H1 (cell line): ENCODE results near the gene CHMP4B. TPM values are rescaled to one million over a fixed set of nuclear protein-coding genes. Genes with fewer than 3 reads are reported as not detected.

Source experiments
- CTCF ChIA-PET: fragments of 300-600 bp; sonication (Branson Sonifier 250); formaldehyde crosslinking; loops from one replicate; lab custom pipeline; 2021; ENCODE audit not compliant: partially characterized antibody; lab: Charles Lee
- POLR2A ChIA-PET: fragments of 300-600 bp; sonication (Branson Sonifier 250); formaldehyde crosslinking; loops from one replicate; lab custom pipeline; 2021; ENCODE audit warnings: inconsistent platforms; ENCODE audit not compliant: partially characterized antibody; lab: Charles Lee
- DNase-seq, 2 experiments: peaks; one replicate each; pipeline versions ENCODE4 v3.0.0 to v3.0.0-alpha.2; 2010 to 2022; ENCODE audit warnings: low spot score in 2 of 2, low read depth in 1 of 2, mixed read lengths in 1 of 2
- FAIRE-seq: peaks from 2 replicates; lab custom pipeline; 2011; peaks lifted over from hg19 to GRCh38; lab: Jason Lieb, UNC
- H2AFZ ChIP-seq: 2 replicates; pipeline ENCODE4 v1.8.1; 2012; ENCODE audit warnings: low read length, inconsistent platforms
- H2AK5ac ChIP-seq: 2 replicates; pipeline ENCODE4 v1.6.1; 2013; ENCODE audit warnings: low read depth, low read length
- H2BK120ac ChIP-seq: replicated peaks from 2 replicates; pipeline ENCODE3; 2013; ENCODE audit warnings: low read depth, low read length, inconsistent platforms
- H2BK12ac ChIP-seq: 2 replicates; pipeline ENCODE4 v1.6.1; 2013; ENCODE audit warnings: low read depth, low read length
- H2BK15ac ChIP-seq: 2 replicates; pipeline ENCODE4 v1.6.1; 2013; ENCODE audit warnings: low read length
- H2BK20ac ChIP-seq: 2 replicates; pipeline ENCODE4 v1.6.1; 2013; ENCODE audit warnings: low read length
- H2BK5ac ChIP-seq: 2 replicates; pipeline ENCODE4 v1.6.1; 2013; ENCODE audit warnings: low read depth, low read length
- H3K14ac ChIP-seq: 2 replicates; pipeline ENCODE4 v1.6.1; 2013; ENCODE audit warnings: inconsistent platforms; ENCODE audit not compliant: insufficient read length
- H3K18ac ChIP-seq: 2 replicates; pipeline ENCODE4 v1.6.1; 2013; ENCODE audit warnings: low read length; ENCODE audit errors: extremely low read depth
- H3K23ac ChIP-seq: 2 replicates; pipeline ENCODE4 v1.6.1; 2013; ENCODE audit warnings: inconsistent platforms; ENCODE audit not compliant: insufficient read length
- H3K23me2 ChIP-seq: 2 replicates; pipeline ENCODE4 v1.6.1; 2013; ENCODE audit warnings: low read depth, low read length
- H3K27ac ChIP-seq: 2 replicates; pipeline ENCODE4 v1.6.1; 2011; ENCODE audit warnings: low read depth, low read length, inconsistent platforms
- H3K27me3 ChIP-seq, 4 experiments: replicated peaks in 1 of 4; 1 replicate in 1 of 4; 2 replicates in 3 of 4; pipeline versions ENCODE4 v1.6.1 to v1.8.1; 2011 to 2013; ENCODE audit warnings: low read length in 3 of 4, mild to moderate bottlenecking in 3 of 4, inconsistent platforms in 2 of 4, mixed read lengths in 2 of 4, moderate library complexity in 1 of 4; ENCODE audit not compliant: control insufficient read depth in 3 of 4, insufficient read depth in 3 of 4; ENCODE audit errors: extremely low read depth in 1 of 4
- H3K36me3 ChIP-seq, 4 experiments: 2 replicates each; pipeline versions ENCODE4 v1.6.1 to v1.8.1; 2011 to 2013; ENCODE audit warnings: mild to moderate bottlenecking in 4 of 4, low read length in 3 of 4, moderate library complexity in 2 of 4, control low read depth in 1 of 4, inconsistent platforms in 1 of 4; ENCODE audit not compliant: insufficient read depth in 4 of 4, control insufficient read depth in 2 of 4
- H3K4ac ChIP-seq: replicated peaks from 2 replicates; pipeline ENCODE3; 2013; ENCODE audit warnings: low read length, low read depth, mixed read lengths, inconsistent platforms; ENCODE audit not compliant: insufficient read length
- H3K4me1 ChIP-seq, 4 experiments: replicated peaks in 1 of 4; 1 replicate in 1 of 4; 2 replicates in 3 of 4; pipeline versions ENCODE4 v1.6.1 to v1.8.1; 2011 to 2013; ENCODE audit warnings: low read length in 3 of 4, inconsistent platforms in 2 of 4, mixed read lengths in 1 of 4; ENCODE audit not compliant: insufficient read depth in 4 of 4, control insufficient read depth in 3 of 4
- H3K4me2 ChIP-seq, 2 experiments: 2 replicates each; pipeline versions ENCODE4 v1.6.1 to v1.8.1; 2011 to 2013; ENCODE audit warnings: low read depth in 2 of 2, low read length in 2 of 2, control low read depth in 1 of 2, inconsistent platforms in 1 of 2, mild to moderate bottlenecking in 1 of 2; ENCODE audit not compliant: insufficient read depth in 1 of 2
- H3K4me3 ChIP-seq, 4 experiments: fragments of 200-600, 300-600 bp in 1 of 4; sonication (generic), shearing (Covaris generic), sonication (Bioruptor Twin) in 1 of 4; 2 replicates each; pipeline versions ENCODE4 v1.5.1 to v1.8.1; 2011 to 2016; ENCODE audit warnings: low read length in 4 of 4, low read depth in 3 of 4, control low read depth in 2 of 4, inconsistent platforms in 2 of 4, mild to moderate bottlenecking in 2 of 4, mixed read lengths in 1 of 4, moderate library complexity in 1 of 4; ENCODE audit not compliant: insufficient read depth in 2 of 4; ENCODE audit errors: extremely low read depth in 1 of 4
- H3K56ac ChIP-seq: replicated peaks from 2 replicates; pipeline ENCODE3; 2013; ENCODE audit warnings: low read depth, mild to moderate bottlenecking, mixed read lengths, low read length, inconsistent platforms; ENCODE audit not compliant: insufficient read length
- H3K79me1 ChIP-seq: 2 replicates; pipeline ENCODE4 v1.6.1; 2013; ENCODE audit warnings: low read depth, low read length, control low read depth
- H3K79me2 ChIP-seq, 2 experiments: 2 replicates each; pipeline versions ENCODE4 v1.6.1 to v1.8.1; 2012 to 2013; ENCODE audit warnings: low read length in 2 of 2, mild to moderate bottlenecking in 2 of 2, inconsistent platforms in 1 of 2; ENCODE audit not compliant: insufficient read depth in 2 of 2, control insufficient read depth in 1 of 2
- H3K9ac ChIP-seq, 4 experiments: replicated peaks in 1 of 4; 1 replicate in 1 of 4; 2 replicates in 3 of 4; pipeline versions ENCODE4 v1.6.1 to v1.8.1; 2011 to 2013; ENCODE audit warnings: low read depth in 3 of 4, low read length in 3 of 4, control low read depth in 2 of 4, mild to moderate bottlenecking in 2 of 4, moderate library complexity in 2 of 4, inconsistent platforms in 1 of 4; ENCODE audit errors: extremely low read depth in 1 of 4
- H3K9me3 ChIP-seq, 2 experiments: 2 replicates each; pipeline versions ENCODE4 v1.6.1 to v1.8.1; 2012 to 2013; ENCODE audit warnings: mild to moderate bottlenecking in 2 of 2, moderate library complexity in 2 of 2, control low read depth in 1 of 2, inconsistent platforms in 1 of 2, low read depth in 1 of 2, low read length in 1 of 2, mixed read lengths in 1 of 2; ENCODE audit not compliant: insufficient read depth in 2 of 2
- H4K20me1 ChIP-seq, 2 experiments: replicated peaks in 1 of 2; 2 replicates each; pipeline versions ENCODE3 to v1.8.1; 2011 to 2013; ENCODE audit warnings: inconsistent platforms in 2 of 2, low read length in 2 of 2, mild to moderate bottlenecking in 1 of 2; ENCODE audit not compliant: insufficient read depth in 2 of 2, control insufficient read depth in 1 of 2
- H4K5ac ChIP-seq: 2 replicates; pipeline ENCODE4 v1.6.1; 2013; ENCODE audit warnings: low read length, low read depth, mixed read lengths, inconsistent platforms; ENCODE audit not compliant: insufficient read length
- H4K8ac ChIP-seq: 2 replicates; pipeline ENCODE4 v1.8.0; 2013; ENCODE audit warnings: mild to moderate bottlenecking, moderate library complexity, low read length, inconsistent platforms; ENCODE audit not compliant: insufficient read depth; ENCODE audit errors: extremely low read depth
- H4K91ac ChIP-seq: replicated peaks from 2 replicates; pipeline ENCODE3; 2013; ENCODE audit warnings: low read length, mixed read lengths, inconsistent platforms; ENCODE audit not compliant: insufficient read length
- ASH2L ChIP-seq: fragments of 200-600, 300-600 bp; sonication (generic); IDR thresholded peaks from one replicate; pipeline ENCODE4 v1.7.1; 2017; ENCODE audit warnings: low read length
- KDM4A ChIP-seq: IDR thresholded peaks from one replicate; pipeline ENCODE4 v1.7.1; 2012; ENCODE audit warnings: low read depth, mild to moderate bottlenecking, moderate library complexity, low read length, inconsistent platforms; ENCODE audit not compliant: severe bottlenecking
- MAFK ChIP-seq: IDR thresholded peaks from 2 replicates; pipeline ENCODE4 v1.6.1; 2012; ENCODE audit warnings: low read depth, mild to moderate bottlenecking, improper control_type of control experiment, low read length
- NRF1 ChIP-seq: IDR thresholded peaks from 2 replicates; pipeline ENCODE4 v1.6.1; 2011; ENCODE audit warnings: mild to moderate bottlenecking, low read depth, low read length, improper control_type of control experiment
- SIX5 ChIP-seq: IDR thresholded peaks from 2 replicates; pipeline ENCODE4 v1.6.1; 2011; ENCODE audit warnings: mild to moderate bottlenecking, low read depth, low read length
- WGBS, 2 experiments: shearing (Covaris generic) in 1 of 2; methylation state at CpG; one replicate each; pipeline versions ENCODE4 v1.1.6 to v1.1.7; 2013 to 2015; ENCODE audit warnings: low lambda C conversion rate in 2 of 2, mixed read lengths in 2 of 2, inconsistent platforms in 1 of 2, low coverage in 1 of 2, missing lambda C conversion rate in 1 of 2; ENCODE audit not compliant: insufficient replicate concordance in 2 of 2, insufficient coverage in 1 of 2, insufficient read length in 1 of 2; ENCODE audit errors: extremely low coverage in 1 of 2, missing lambda C conversion rate in 1 of 2; 5-methylcytosine and 5-hydroxymethylcytosine counted together
- polyA plus RNA-seq, 7 experiments: library from polyadenylated mRNA; depleted of rRNA in 3 of 7; stranded (reverse) in 5 of 7; unstranded in 2 of 7; fragments of >200 nt in 5 of 7; fragments of 200-250 nt in 2 of 7; gene quantifications; 1 replicate in 5 of 7; 2 replicates in 1 of 7; 4 replicates in 1 of 7; pipeline versions ENCODE4 v1.2.1 to v1.2.3, GENCODE V29; 2011 to 2013; ENCODE audit warnings: missing spikeins in 2 of 7, mixed read lengths in 2 of 7
- total RNA-seq: library from RNA; stranded (reverse); fragmentation: NEBNext Ultra II Directional; extraction: Animal tissue kit (Norgen Biotek cat#: 25700); gene quantifications from 2 replicates; pipeline ENCODE4 v1.2.1, GENCODE V29; 2021
- TF ChIP-seq, protein P1 (sequence below): IDR thresholded peaks from 2 replicates; pipeline ENCODE4 v1.6.1; 2012; ENCODE audit warnings: low read length, inconsistent platforms

Gene CHMP4B
- total and polyA plus RNA-seq, 2 of the 8 experiments (the other 6 are each of a cell fraction or from before 2014, with no cell fraction given) = 38.6 to 66.3 TPM

DNA sequence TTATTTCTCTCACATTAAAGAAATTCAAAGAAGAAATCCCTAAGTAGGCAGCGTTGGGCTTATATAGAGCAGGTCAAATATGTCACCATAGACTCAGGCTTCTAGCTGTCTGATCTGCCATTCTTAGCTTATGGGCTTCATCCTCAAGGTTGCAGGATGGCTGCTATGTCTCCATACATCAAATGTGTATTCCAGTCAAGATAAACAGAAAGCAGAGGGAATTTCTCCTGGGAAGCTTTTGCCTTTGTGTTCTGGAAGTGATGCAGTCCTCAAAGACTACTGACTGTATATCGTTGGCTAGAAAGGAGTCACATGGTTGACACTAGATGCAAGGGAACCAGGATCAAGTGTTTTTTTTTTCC lies 43.4 kb upstream of the CHMP4B start:
- 93% methylated on average over 2 of the region's 2 CpGs; no CpG with 5 or more reads in 1 of the 2 experiments for WGBS, 2 experiments
- H2BK15ac ChIP-seq = no peak overlapping the region
- H3K4ac ChIP-seq = no peak overlapping the region
- H2BK20ac ChIP-seq = no peak overlapping the region
- no peak overlapping the region for H4K5ac ChIP-seq
- no peak overlapping the region for H2BK120ac ChIP-seq
- no peaks in the 10 kb centered on the region for H3K79me2 ChIP-seq
- no peaks in the 10 kb centered on the region for H3K79me1 ChIP-seq
- H3K18ac ChIP-seq = no peak overlapping the region
- H3K36me3 ChIP-seq = no peaks in the 10 kb centered on the region; a peak in 2 of 8 replicates
- H2AK5ac ChIP-seq = no peak overlapping the region
- no peak overlapping the region for H3K23ac ChIP-seq
- no peak overlapping the region for H4K91ac ChIP-seq
- ChIA-PET CTCF (interaction anchor here (1.0 to 1.2 kb wide), 2 partner anchors 24 to 41 kb away, joined by 3 to 4 read pairs; no protein-coding TSS in a partner anchor), POLR2A (no interaction called here)
- DNase-seq (no peak), FAIRE-seq (no peak)
- no peak overlapping the region for H2BK12ac ChIP-seq
- H3K27ac ChIP-seq = no peak overlapping the region
- H3K4me1 ChIP-seq = no peaks in the 10 kb centered on the region
- H3K9me3 ChIP-seq = no peaks in the 10 kb centered on the region
- no peak overlapping the region for H3K14ac ChIP-seq
- H3K27me3 ChIP-seq = no peaks in the 10 kb centered on the region
- no peaks in the 10 kb centered on the region for H3K23me2 ChIP-seq
- H3K56ac ChIP-seq = no peak overlapping the region
- no peaks in the 10 kb centered on the region for H4K20me1 ChIP-seq
- TF ChIP-seq KDM4A = no peak
- TF ChIP-seq SIX5 = no peak
- TF ChIP-seq, protein P1, sequence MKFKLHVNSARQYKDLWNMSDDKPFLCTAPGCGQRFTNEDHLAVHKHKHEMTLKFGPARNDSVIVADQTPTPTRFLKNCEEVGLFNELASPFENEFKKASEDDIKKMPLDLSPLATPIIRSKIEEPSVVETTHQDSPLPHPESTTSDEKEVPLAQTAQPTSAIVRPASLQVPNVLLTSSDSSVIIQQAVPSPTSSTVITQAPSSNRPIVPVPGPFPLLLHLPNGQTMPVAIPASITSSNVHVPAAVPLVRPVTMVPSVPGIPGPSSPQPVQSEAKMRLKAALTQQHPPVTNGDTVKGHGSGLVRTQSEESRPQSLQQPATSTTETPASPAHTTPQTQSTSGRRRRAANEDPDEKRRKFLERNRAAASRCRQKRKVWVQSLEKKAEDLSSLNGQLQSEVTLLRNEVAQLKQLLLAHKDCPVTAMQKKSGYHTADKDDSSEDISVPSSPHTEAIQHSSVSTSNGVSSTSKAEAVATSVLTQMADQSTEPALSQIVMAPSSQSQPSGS = no peak
- TF ChIP-seq ASH2L = no peak
- no peak for TF ChIP-seq MAFK
- TF ChIP-seq NRF1 = no peak
- H2AFZ ChIP-seq = no peak overlapping the region
- no peak overlapping the region for H3K9ac ChIP-seq
- H2BK5ac ChIP-seq = no peak overlapping the region
- H4K8ac ChIP-seq = no peak overlapping the region
- H3K4me2 ChIP-seq = no peak overlapping the region
- H3K4me3 ChIP-seq = no peak overlapping the region
